T-cell (primary cell): Measurements from ENCODE around the gene GNAI3. TPM values are rescaled to one million over a fixed set of nuclear protein-coding genes. Genes with fewer than 3 reads are reported as not detected.

ENCODE experiments used
- ATAC-seq, 4 experiments: fragments of 200-7000 bp in 3 of 4; fragments of 150-1000 bp in 1 of 4; cut with Tn5 transposase; replicated peaks in 1 of 4; 1 replicate in 3 of 4; 2 replicates in 1 of 4; pipeline ENCODE4 v1.10.0; 2021; ENCODE audit warnings: moderate library complexity in 3 of 4, mild to moderate bottlenecking in 2 of 4, moderate number of reproducible peaks in 1 of 4
- CTCF ChIA-PET, 2 donors: fragments of 300-600 bp; sonication (Branson Sonifier 250); formaldehyde crosslinking; loops; one replicate each; lab custom pipeline; 2022; ENCODE audit warnings: antibody characterized with exemption in 2 of 2; lab: Charles Lee
- POLR2A ChIA-PET, 2 donors: fragments of 300-600 bp; sonication (Branson Sonifier 250); formaldehyde crosslinking; loops; one replicate each; lab custom pipeline; 2022; ENCODE audit warnings: antibody characterized with exemption in 2 of 2; lab: Charles Lee
- DNase-seq, 35 experiments: peaks; one replicate each; pipeline versions ENCODE4 v3.0.0 to v3.0.0-alpha.2; 2013 to 2023
- H3K27ac ChIP-seq: one replicate; pipeline ENCODE4 v1.5.1; 2013; ENCODE audit warnings: low read length
- H3K27me3 ChIP-seq, 2 experiments: replicated peaks in 1 of 2; 1 replicate in 1 of 2; 2 replicates in 1 of 2; pipeline versions ENCODE4 v1.6.1 to v1.7.0; 2013; ENCODE audit warnings: low read length in 1 of 2, mixed read lengths in 1 of 2; ENCODE audit not compliant: control insufficient read depth in 2 of 2, insufficient read depth in 2 of 2; ENCODE audit errors: extremely low read depth in 1 of 2
- H3K36me3 ChIP-seq, 2 donors: 1 replicate in 1 of 2; 2 replicates in 1 of 2; pipeline versions ENCODE4 v1.6.1 to v1.7.0; 2013; ENCODE audit warnings: low read length in 1 of 2; ENCODE audit not compliant: control insufficient read depth in 2 of 2, insufficient read depth in 1 of 2; ENCODE audit errors: extremely low read depth in 1 of 2
- H3K4me1 ChIP-seq, 2 experiments: 1 replicate in 1 of 2; 2 replicates in 1 of 2; pipeline versions ENCODE4 v1.6.1 to v1.7.0; 2013; ENCODE audit warnings: low read length in 2 of 2, mixed read lengths in 1 of 2; ENCODE audit not compliant: insufficient read depth in 2 of 2, control insufficient read depth in 1 of 2; ENCODE audit errors: extremely low read depth in 1 of 2
- H3K4me3 ChIP-seq, 2 donors: 1 replicate in 1 of 2; 2 replicates in 1 of 2; pipeline versions ENCODE4 v1.5.1 to v1.7.0; 2013; ENCODE audit warnings: mild to moderate bottlenecking in 2 of 2, low read length in 1 of 2, moderate library complexity in 1 of 2; ENCODE audit not compliant: control insufficient read depth in 1 of 2; ENCODE audit errors: extremely low read depth in 1 of 2
- H3K9me3 ChIP-seq: 2 replicates; pipeline ENCODE4 v1.7.0; 2013
- H3K27ac Mint-ChIP-seq, 2 donors: one replicate each; pipeline ENCODE4 v1.8.0; 2020 to 2021; ENCODE audit warnings: mild to moderate bottlenecking in 2 of 2, mixed read lengths in 2 of 2
- H3K27me3 Mint-ChIP-seq, 2 donors: one replicate each; pipeline ENCODE4 v1.8.0; 2021 to 2022; ENCODE audit warnings: mixed read lengths in 2 of 2
- H3K36me3 Mint-ChIP-seq: one replicate; pipeline ENCODE4 v1.8.0; 2021; ENCODE audit warnings: mixed read lengths
- H3K4me1 Mint-ChIP-seq, 3 donors: one replicate each; pipeline ENCODE4 v1.8.0; 2020 to 2022; ENCODE audit warnings: mixed read lengths in 3 of 3, mild to moderate bottlenecking in 1 of 3
- H3K4me3 Mint-ChIP-seq, 3 donors: one replicate each; pipeline ENCODE4 v1.8.0; 2020 to 2022; ENCODE audit warnings: mild to moderate bottlenecking in 3 of 3, mixed read lengths in 3 of 3, moderate library complexity in 3 of 3
- H3K9me3 Mint-ChIP-seq, 3 donors: one replicate each; pipeline ENCODE4 v1.8.0; 2020 to 2022; ENCODE audit warnings: mixed read lengths in 3 of 3
- WGBS: methylation state at CpG from one replicate; pipeline ENCODE4 v1.1.5; 2013; ENCODE audit warnings: missing lambda C conversion rate; ENCODE audit not compliant: insufficient coverage; 5-methylcytosine and 5-hydroxymethylcytosine counted together
- total RNA-seq, 35 experiments: library from RNA in 6 of 35; stranded (reverse) in 6 of 35; fragments of 120-200 nt in 1 of 35; gene quantifications; one replicate each; pipeline versions ENCODE4 v1.2.1 to v1.2.4 and lab custom pipeline; 2013 to 2026

The GNAI3 gene
- total RNA-seq, 5 donors from 2014 or later (not counting 1 experiment from before 2014, with no cell fraction given) = 5.4 to 7.2 (median 6.5) TPM

GRCh38 chr1:109543988-109544735 lies 4.3 kb upstream of the GNAI3 start:
- H3K36me3 ChIP-seq = no peaks in the 10 kb centered on the region
- Mint-ChIP-seq H3K4me3 (no peak overlapping the region), H3K27me3 (no peaks in the 10 kb centered on the region), H3K9me3 (no peaks in the 10 kb centered on the region), H3K27ac (no peak overlapping the region), H3K36me3 (no peaks in the 10 kb centered on the region), H3K4me1 (peaks cover 26 to 30% (median 28%) of the 10 kb centered on the region in 3 donors)
- ChIA-PET POLR2A (no interaction called here), CTCF (interaction anchor here in 1 of 2 donors (0.5 to 1.1 kb wide), 2 partner anchors 52 to 58 kb away, joined by 3 to 4 read pairs; no protein-coding TSS in a partner anchor)
- H3K27ac ChIP-seq = no peak overlapping the region
- peaks cover 7 to 17% of the 10 kb centered on the region in 2 experiments for H3K4me1 ChIP-seq
- H3K27me3 ChIP-seq = peaks cover 0 to 3% of the 10 kb centered on the region in 2 experiments
- no peak overlapping the region for H3K4me3 ChIP-seq
- H3K9me3 ChIP-seq = no peaks in the 10 kb centered on the region
- no peak for ATAC-seq
- DNase-seq = no peak
- 93% methylated on average over 14 of the region's 14 CpGs for WGBS

DNA sequence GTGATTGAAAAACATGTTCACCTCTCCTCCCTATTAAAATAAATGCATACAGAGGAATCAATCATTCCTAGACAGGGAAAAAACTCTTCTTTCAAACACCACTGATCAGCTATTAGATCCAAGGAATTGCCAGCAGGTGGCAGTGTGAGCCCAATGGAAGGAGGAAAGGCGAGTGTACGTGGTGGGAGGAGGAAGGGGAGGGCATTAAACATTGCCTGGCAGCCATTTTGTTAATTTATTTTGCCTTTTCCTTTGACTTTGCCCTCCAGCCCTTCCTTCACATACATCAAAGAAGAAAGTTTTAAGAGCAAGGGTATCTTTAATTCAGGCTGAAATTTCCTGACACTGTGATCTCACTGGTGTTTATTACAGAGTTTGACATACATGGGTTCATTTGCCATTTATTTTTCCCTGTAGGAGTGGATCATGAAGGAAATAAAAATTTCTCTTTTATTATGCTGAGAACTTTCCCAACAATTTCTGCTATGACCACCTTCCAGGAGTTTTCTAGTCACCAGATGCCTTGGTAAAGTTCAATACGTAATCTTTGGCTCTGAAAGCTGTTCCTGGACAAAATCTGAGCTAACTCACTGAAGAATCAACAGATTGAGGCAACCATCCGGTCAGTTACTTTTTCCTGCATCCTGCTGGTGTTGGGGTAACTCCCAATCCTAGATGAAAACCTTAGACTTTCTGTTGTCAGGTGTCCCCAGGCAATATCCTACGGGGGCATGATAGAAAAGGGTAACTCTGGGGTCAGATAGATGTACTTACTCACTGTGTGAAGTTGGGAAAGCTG lies 1.9 kb upstream of the GNAI3 start:
- peak overlapping the region; percentile 90 to 99 (median 95) for H3K4me3 Mint-ChIP-seq
- no peaks in the 10 kb centered on the region for H3K36me3 Mint-ChIP-seq
- peak; percentile 52 to 58 (median 54) for ATAC-seq
- Histone ChIP-seq H3K36me3 (no peaks in the 10 kb centered on the region), H3K27me3 (peaks cover 0 to 3% of the 10 kb centered on the region in 2 experiments), H3K4me1 (peaks cover 7 to 28% of the 10 kb centered on the region in 2 experiments), H3K9me3 (no peaks in the 10 kb centered on the region), H3K4me3 (peak overlapping the region in 1 of 2 donors; percentile 83), H3K27ac (peak overlapping the region; percentile 80)
- no peaks in the 10 kb centered on the region for H3K27me3 Mint-ChIP-seq
- ChIA-PET CTCF (interaction anchor here (0.6 to 2.4 kb wide), 40 partner anchors 14 to 465 kb away, joined by 3 to 46 read pairs (median 5); partner anchors contain the start of genes ATXN7L2 (in 2 of the 2), AHCYL1 (in 1 of the 2), AMPD2 (in 1 of the 2) and GNAT2 (in 1 of the 2)), POLR2A (interaction anchor here in 1 of 2 donors (0.7 kb wide), 1 partner anchor 84 kb away, joined by 3 read pairs; no protein-coding TSS in a partner anchor)
- peaks cover 48 to 51% (median 49%) of the 10 kb centered on the region in 3 donors for H3K4me1 Mint-ChIP-seq
- DNase-seq = peak; percentile 72 to 95 (median 86)
- WGBS = 62% methylated on average over 2 of the region's 5 CpGs
- peak overlapping the region; percentile 98 to 99 for H3K27ac Mint-ChIP-seq
- H3K9me3 Mint-ChIP-seq = no peaks in the 10 kb centered on the region

DNA sequence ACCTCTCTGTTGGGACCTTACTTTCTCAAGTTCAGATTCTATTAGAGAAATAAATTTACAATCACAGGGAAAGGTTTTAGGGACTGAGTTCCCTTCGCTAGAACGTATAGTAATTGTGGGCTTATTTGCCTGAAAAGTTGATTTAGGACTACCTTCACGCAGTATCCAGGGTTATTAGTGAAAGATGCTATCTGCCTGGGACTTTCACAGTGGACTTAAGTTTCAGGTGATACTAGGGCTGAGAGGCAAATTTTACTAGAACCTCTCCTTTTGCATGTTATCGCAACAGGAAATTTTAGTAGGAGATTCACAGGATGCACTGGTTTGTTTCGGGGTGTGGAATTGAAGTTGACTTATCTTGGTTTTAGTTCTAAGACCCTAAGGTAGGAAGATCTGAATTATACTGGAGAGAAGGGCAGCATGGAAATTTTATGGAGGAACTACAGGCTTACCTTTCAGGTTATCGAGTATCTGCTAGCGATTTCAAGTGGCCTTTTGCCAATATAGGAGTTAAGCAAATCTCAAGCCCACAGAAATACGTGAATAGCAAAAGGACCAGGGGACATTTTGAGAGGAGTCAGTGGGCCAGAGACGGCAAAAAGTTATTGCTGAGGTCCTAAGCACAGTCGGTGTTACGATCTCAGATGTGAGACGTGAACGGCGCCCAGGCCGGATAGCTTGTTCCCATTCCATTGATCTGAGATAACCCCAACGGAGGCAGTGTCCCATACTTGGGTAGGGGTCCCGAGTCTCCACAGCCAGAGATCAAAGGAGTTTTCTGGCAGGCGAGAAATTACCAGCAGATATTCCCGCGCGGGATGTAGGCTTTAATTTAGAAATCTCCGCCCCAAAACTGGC lies 723 bp upstream of the GNAI3 start:
- peaks cover 0 to 1% of the 10 kb centered on the region in 2 experiments for H3K27me3 ChIP-seq
- CTCF ChIA-PET = interaction anchor here (0.7 to 3.2 kb wide), 19 partner anchors 12 to 437 kb away, joined by 3 to 24 read pairs (median 5); partner anchors contain the start of genes AHCYL1 (in 2 of the 2), AMPD2 (in 1 of the 2), ATXN7L2 (in 1 of the 2) and CYB561D1 (in 1 of the 2)
- Mint-ChIP-seq H3K4me3 (peak overlapping the region; percentile 90 to 99 (median 95)), H3K9me3 (no peaks in the 10 kb centered on the region), H3K36me3 (no peaks in the 10 kb centered on the region), H3K27ac (peak overlapping the region; percentile 98 to 99), H3K27me3 (no peaks in the 10 kb centered on the region), H3K4me1 (peaks cover 55 to 56% (median 55%) of the 10 kb centered on the region in 3 donors)
- H3K4me1 ChIP-seq = peaks cover 7 to 28% of the 10 kb centered on the region in 2 experiments
- no peaks in the 10 kb centered on the region for H3K9me3 ChIP-seq
- POLR2A ChIA-PET = interaction anchor here (0.6 to 2.1 kb wide), 11 partner anchors 12 to 93 kb away, joined by 3 to 12 read pairs (median 4); partner anchors contain the start of genes ATXN7L2 (in 1 of the 2) and GNAT2 (in 1 of the 2)
- peak overlapping the region; percentile 80 for H3K27ac ChIP-seq
- under 1% methylated on average over 17 of the region's 22 CpGs for WGBS
- ATAC-seq = no peak
- H3K4me3 ChIP-seq = peak overlapping the region; percentile 83 to 93
- no peaks in the 10 kb centered on the region for H3K36me3 ChIP-seq
- DNase-seq = peak in 4 of 35 experiments; percentile 13 to 51 (median 20)

- no peak overlapping the region for H3K4me3 ChIP-seq
- POLR2A ChIA-PET = no interaction called here
- H3K9me3 ChIP-seq = no peaks in the 10 kb centered on the region
- CTCF ChIA-PET = interaction anchor here in 1 of 2 donors (0.6 kb wide), 1 partner anchor 425 kb away, joined by 6 read pairs; no protein-coding TSS in a partner anchor
- no peak overlapping the region for H3K27ac Mint-ChIP-seq
- H3K4me3 Mint-ChIP-seq = no peak overlapping the region
- DNase-seq (no peak), ATAC-seq (no peak)
- H3K9me3 Mint-ChIP-seq = no peaks in the 10 kb centered on the region
- H3K27me3 Mint-ChIP-seq = no peaks in the 10 kb centered on the region
- H3K27me3 ChIP-seq = no peaks in the 10 kb centered on the region
- H3K4me1 Mint-ChIP-seq = peaks cover 84 to 85% (median 84%) of the 10 kb centered on the region in 3 donors
- peaks cover 0 to 3% of the 10 kb centered on the region in 2 donors for H3K36me3 ChIP-seq
- WGBS = 100% methylated on average over 1 of the region's 2 CpGs
- no peak overlapping the region for H3K27ac ChIP-seq
- peaks cover 14% of the 10 kb centered on the region for H3K36me3 Mint-ChIP-seq
- H3K4me1 ChIP-seq = peaks cover 11 to 17% of the 10 kb centered on the region in 2 experiments
These were observed 8.1 kb downstream of the GNAI3 start for GRCh38 chr1:109556563-109556962.

DNA sequence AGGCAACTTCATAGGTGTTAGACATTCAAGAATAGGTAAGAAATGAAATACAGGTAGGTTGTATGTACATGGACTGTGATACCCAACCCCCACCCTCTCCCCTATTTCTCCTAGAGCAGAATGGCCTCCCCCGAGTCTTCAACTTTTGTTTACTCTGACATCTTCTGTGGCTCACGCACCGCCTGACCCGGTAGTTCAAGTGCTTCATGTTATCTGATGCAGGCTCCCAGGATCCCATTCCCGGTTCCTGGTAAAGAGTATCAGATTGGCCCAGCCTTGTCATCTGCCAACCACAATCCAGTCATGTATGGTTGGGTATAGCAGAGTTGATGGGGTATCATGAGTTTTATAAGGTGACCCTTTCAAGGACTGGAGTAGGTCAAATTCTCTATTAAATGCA lies 9.1 kb downstream of the GNAI3 start:
- no peaks in the 10 kb centered on the region for H3K27me3 ChIP-seq
- H3K4me3 Mint-ChIP-seq = no peak overlapping the region
- H3K4me1 ChIP-seq = peaks cover 11 to 18% of the 10 kb centered on the region in 2 experiments
- H3K27me3 Mint-ChIP-seq = no peaks in the 10 kb centered on the region
- DNase-seq (no peak), ATAC-seq (no peak)
- POLR2A ChIA-PET = no interaction called here
- H3K9me3 Mint-ChIP-seq = no peaks in the 10 kb centered on the region
- no peak overlapping the region for H3K27ac ChIP-seq
- no peak overlapping the region for H3K4me3 ChIP-seq
- H3K36me3 ChIP-seq = peaks cover 0 to 3% of the 10 kb centered on the region in 2 donors
- H3K9me3 ChIP-seq = no peaks in the 10 kb centered on the region
- CTCF ChIA-PET = no interaction called here
- WGBS = 100% methylated on average over 3 of the region's 5 CpGs
- peaks cover 14% of the 10 kb centered on the region for H3K36me3 Mint-ChIP-seq
- H3K27ac Mint-ChIP-seq = no peak overlapping the region
- H3K4me1 Mint-ChIP-seq = peaks cover 87 to 90% (median 90%) of the 10 kb centered on the region in 3 donors
